HG03457 (cell line): Measurements from ENCODE around the gene IFT25.
A peak's percentile ranks its signal among the peaks of the same experiment; 100 is the strongest.

Experiments used
- ATAC-seq: cut with Tn5 transposase; IDR thresholded peaks from one replicate; pipeline ENCODE4 v1.9.1; 2021; ENCODE audit warnings: moderate number of reproducible peaks; ENCODE audit not compliant: unreplicated experiment

IFT25 gene

DNA sequence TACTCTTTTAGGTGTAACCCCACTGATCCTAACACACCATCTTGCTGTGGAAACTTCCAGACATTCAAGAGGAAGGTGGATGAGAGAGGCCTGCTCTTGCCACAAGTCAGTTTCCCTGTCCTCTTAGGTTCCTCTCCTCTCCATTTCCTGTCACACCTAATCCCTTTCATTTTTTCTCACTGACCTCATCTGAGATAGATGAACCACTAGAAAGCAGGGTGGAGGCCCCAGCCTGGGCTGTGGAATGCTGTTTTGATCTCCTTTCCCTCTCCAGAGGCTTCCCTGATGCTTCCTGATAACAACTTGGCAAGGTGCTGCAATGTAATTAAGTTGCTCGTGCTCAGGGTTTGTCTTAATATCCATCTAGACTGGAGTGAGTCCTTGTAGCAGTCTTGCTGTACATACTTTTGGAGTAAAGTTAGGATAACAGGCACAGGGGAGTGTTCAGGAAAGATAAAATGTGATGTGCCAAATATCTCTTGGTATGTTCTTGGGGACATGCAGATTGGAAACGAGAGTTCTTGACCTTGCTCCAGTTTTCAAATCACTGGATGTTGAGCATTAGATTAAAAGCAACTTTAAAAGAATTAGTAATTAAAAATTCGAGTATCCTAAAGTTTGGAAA is 11.8 kb upstream of the IFT25 start:
- ATAC-seq: no peak

DNA sequence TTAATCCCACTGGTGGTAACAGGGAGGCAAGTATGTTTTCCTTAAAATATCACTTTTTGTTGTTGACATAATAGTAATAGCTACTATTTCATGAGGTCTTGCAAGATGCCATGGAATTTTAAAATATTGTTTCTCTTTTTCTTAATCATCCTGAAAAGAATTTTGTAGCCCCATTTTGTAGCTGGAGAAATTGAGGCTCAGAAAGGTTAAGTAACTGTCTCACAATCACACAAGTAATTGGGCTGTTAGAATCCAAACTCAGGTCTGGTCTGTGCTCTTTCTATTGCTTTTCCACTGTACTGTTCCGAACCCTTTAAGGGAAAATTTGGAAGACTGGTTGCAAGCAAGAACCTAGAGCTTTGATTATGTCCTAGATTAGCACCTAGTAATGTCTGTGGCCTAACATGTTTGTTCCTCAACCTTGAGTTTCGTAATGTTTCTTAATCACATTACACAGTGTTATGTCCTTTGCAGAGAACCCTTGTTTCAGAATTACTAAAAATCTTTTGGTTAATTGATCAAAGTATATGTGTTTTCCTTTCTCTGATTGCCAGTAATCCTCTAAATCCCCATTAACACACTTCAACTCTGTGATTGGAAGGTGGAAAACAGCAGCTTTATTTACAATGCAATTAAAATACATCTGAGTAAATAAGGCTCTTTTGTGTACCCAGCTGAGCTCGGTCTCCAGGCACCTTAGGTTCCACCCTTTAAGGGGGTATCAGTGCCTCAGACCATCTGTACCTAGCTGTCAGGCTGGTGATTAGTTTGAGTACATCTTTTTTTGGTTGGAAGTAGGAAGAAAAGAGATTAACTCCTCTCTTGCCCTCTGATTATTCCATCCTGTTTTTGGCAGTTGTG is 11.0 kb upstream of the IFT25 start:
- no peak for ATAC-seq

DNA sequence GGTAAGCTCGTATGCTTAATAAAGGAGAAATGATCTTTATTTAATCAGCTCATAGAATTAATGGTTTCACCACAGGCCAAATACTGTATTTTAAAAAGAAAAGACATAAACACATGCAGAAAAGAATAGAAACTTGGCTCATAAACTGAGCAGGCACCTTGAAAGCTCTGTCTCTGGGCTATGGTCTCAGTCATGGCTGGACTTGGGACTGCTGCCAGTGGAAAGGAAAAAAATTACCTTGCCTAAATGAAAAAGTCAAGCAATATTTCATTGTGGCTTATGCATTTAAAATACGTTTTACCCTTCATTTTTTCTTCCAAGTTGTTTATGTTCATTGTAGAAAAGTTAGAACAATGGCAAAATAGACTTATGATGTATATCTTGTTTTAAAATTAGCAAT is 8.6 kb upstream of the IFT25 start:
- ATAC-seq: no peak

DNA sequence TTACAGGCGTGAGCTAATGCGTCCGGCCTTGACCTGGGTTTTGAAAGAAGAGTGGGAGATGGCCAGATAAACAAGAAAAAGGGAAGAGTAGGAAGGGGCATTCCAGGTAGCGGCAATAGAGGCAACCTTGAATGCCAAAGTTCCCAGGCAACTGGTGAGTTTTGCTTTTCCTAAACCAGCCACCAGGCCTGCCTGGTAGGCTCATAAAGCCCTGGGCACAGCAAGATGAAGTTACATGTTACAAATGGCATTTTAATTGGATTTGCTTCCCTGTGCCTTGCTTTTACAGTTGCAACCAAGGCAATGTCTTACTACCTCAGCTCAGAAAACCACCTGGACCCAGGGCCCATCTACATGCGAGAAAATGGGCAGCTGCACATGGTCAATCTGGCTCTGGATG is 6.2 kb upstream of the IFT25 start:
- no peak for ATAC-seq

DNA sequence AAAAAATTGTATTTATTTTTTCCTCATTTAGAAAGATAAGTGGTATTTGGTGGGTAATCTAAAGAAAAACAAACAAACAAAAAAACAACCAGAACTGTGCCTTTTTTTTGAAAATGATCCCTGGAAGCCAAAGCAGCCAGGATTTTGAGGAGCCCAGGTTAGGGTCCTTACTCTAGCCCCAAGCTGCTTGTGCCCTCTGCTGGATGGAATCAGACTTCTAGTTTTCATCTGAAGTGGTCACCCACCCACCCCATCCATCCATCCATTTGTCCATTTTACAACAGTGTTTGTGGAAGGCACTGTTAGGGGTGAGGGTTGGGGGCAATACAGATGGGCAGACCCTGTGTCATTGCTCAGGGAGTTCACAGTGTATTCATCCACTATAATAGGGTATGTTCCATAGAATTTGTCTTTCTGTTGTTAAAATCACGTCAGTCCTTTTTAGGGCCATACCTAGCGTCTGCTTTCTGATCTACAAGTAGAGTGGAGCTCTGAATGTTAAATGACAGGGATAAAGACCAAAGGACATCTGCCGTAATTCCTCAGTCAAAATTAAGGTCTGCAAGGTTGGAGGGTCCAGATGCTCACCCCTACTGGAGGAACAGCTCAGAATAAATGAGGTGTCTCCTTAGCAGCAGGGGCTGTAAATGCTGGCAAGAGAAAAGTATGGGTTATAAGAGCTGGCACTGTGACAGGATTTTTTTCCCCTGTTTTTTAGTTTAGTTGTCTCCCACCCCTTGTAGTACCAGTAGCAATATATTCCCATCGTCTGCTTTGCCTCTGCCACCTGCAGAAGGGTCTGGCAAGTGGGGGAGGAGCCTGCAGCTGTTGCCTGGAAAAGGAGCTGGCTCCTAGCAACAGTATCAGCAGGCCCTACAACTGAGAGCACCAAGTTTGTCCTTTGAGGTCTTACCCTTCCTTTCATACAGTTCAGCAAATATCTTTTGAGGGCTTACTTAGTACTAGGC is 3.8 kb upstream of the IFT25 start:
- ATAC-seq: no peak

DNA sequence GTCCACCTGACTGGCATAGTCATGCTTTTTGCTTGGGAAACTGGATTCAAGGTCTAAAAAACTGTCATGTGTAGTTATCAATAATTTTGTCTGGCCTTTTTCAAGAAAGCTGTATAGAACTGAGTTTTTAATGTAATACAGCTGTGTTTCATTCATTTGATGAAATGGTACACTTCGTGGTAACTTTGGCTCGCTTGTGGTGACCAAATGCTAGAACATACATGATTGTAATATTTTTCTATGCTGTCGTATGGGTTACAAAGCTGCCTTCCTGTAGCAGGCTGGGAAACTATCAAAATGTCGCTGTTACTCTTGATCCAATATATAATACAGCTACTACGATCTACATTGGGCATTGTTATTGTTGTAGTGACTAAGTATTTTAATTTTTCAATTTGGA is 2.8 kb upstream of the IFT25 start:
- ATAC-seq: no peak

DNA sequence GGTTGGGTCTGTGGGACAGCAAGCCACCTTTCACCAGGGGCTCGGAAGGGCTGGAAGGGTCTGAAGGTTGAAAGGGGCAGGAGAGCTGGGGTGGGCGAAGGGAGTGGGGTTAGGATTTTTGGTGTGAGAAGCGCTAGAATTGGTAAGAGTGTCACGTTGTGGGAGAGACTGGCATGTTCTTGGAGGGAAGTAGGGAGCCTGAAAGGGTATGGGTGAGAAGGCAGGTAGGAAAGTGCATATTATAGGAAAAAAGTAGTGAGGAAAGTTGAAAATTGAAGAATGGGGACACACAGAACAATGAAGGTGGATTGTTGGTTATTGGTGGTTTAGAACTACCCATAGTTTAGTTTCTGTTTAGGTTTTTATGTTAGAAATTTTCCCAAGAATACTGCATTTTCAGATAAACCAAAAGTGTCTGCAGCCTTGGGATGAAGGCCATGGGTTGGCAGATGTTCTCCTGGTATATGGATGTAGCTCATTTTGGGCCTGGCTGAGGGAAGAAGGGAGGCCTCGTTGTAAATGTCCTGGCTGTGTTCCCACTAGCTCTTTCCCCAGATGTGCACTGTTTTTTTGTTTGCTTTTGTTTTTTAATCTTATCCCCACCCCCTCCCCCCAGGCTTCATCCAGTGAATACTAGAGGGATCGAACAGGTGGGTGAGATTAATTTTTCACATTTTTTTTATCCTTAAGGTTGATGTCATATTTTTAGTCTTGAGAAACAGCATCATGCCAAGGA is 1.8 kb upstream of the IFT25 start:
- no peak for ATAC-seq

DNA sequence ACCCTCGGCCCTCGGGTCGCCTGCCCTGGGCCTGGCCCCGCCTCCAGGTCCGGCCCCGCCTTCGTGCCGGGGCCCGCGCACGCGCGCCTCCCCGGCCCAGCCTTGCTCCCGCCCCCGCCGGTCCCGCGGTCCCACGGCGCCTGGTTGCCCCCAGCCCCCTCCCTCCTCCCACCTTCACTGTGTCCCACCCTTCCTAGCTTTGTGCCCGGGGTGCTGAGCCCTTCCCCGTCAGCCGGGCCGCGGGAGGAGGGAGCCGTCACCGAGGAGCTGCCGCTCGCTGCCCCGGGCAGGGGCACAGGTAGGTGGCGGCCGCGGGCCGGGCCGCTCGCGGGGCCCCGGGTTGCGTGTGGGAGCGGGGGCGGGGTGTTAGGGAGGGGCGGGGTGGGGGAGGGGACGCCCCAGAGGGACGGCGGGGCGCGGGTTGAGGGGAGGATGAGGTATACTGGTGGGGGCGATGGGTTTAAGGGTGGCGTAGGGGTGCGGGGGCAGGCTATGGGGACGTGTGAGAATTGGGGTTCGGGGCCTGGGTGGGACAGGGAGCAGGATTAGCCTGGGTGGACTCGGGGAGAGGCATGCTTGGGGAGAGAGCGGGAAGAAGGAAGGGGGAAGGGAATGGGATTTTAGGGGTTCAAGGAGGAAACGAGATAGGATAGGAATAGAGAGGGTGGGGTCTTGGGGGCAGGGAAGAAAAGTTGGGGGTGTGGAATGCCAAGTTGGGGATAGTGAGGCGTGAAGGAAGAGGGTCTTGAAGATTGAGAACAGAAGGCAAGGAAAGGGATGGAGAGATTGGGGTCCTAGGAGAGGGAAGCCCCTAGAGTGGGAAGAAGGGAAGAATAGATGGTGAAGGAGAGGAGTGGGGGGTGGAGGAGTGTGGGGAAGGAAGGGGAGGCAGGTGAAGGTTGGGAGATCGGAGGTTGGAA is 1.0 kb upstream of the IFT25 start, which contains the start of gene LRRC42:
Gene LRRC42 (plus strand): TSS at position 99 of the 920 bp plus-strand sequence. CDS start 5,650 bp downstream, outside the sequence.
- ATAC-seq: peak; percentile 44

DNA sequence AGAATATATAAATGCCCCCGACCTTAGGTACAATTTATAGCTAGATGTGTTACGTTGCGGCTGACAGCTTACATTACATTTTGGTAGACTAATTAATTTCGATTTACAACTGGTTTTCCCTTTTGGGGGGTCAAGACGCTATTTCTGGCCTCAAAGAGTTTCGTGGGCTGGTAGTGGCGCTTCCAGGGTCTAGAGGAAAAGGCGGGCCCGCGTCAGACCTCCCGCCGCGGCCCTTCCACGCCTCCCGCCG is 391 bp downstream of the IFT25 start:
- no peak for ATAC-seq

DNA sequence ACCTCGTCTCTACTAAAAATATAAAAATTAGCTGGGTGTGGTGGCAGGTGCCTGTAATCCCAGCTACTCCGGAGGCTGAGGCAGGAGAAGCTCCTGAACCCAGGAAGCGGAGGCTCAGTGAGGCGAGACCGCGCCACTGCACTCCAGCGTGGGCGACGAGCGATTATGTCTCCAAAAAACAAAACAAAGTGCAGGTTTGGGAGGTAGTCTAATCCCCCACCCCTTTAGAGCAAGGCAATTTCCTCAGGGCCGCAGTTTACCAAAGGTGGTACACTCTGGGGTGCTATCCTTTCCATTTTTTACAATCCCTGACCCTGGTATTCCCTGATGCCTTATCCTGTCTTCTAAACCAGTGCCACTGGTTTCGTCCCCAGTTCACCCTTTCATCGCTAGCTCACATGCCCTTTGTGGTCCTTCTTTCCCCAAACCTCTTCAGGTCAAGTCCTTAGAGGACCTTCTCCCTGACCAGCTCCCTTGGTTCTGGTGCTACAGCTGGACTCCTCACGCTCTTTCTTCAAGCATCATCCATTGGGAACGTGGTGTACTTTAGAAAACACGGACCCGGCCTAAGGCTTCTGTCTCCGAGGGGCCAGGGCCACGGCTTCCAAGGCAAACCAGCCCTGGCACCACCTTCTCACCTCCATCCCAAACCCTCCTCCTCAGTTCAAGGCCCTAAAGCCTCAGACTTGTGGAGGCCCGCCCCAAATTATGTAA is 873 bp downstream of the IFT25 start:
- ATAC-seq: no peak

DNA sequence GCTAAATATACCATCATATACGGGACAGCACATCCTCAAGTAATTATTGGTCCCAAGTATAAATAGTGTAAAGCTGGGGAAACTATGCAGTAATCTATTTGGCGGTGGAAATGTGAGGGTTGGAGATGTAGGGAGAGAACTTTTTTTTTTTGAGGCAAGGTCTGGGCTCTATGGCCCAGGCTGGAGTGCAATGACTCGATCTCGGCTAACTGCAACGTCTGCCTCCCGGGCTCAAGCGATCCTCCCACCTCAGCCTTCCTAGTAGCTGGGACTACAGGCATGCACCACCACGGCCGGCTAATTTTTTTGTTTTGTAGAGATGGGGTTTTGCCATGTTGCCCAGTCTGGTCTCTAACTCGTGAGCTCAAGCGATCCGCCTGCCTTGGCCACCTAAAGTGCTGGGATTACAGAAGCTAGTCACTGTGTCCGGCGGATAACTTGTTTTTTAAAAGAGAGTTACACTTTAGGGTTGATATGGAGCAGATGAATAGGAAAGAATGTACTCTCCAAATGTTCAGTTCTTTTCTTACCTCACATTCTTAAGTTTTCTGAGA is 1.9 kb downstream of the IFT25 start:
- no peak for ATAC-seq

DNA sequence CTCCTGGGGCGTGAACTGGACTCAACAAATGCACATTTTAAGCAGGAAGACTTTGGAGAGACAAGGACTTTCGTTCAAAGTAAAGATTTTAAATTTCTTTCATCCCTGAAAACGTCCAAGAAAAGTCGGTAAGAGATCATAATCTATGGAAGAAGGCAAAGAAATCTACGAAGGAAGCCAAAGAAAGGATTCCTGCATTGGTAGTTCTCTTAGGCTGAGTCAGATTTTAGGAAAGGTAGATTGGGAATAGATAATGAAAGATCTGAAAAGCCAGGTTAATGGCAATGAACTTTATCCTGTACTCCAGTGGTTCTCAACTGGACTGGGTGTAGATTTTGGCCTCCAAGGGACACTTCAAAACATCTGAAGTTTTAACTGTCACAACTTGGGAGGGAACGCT is 2.4 kb downstream of the IFT25 start:
- no peak for ATAC-seq

DNA sequence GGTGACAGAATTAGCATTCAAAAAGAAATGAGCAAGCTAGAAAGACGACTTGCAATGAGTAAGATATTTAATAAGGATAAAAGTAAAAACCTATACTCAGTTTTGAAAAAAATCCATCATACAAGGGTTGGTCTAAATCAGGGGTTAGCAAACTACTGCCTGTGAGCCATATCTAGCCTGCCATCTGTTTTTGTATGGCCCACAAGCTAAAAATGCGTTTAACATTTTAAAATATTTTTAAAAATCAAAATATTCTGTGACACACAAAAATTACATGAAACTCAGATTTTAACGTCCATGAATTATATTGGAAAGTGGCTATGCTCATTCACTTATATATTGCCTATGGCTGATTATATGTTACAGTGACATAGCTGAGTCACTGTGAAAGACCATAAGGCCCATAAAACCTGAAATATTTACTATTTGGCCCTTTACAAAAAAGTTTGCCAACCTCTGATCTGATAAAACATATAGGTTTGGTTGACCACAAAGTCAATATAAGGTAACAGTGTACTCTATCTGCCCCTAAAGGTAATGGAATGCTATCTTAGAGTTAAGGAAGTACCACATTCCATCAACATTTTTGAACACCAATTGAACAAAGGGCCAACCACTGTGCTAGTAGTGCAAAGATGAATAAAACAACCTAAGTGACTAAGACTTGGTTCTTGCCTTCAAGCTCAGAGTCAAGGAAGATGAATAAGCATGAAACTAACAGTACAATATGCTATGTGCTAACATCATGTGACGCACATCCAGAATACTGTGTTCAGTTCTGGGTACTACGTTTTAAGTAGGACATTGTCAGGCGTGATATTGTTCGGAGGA is 3.2 kb downstream of the IFT25 start:
- no peak for ATAC-seq

DNA sequence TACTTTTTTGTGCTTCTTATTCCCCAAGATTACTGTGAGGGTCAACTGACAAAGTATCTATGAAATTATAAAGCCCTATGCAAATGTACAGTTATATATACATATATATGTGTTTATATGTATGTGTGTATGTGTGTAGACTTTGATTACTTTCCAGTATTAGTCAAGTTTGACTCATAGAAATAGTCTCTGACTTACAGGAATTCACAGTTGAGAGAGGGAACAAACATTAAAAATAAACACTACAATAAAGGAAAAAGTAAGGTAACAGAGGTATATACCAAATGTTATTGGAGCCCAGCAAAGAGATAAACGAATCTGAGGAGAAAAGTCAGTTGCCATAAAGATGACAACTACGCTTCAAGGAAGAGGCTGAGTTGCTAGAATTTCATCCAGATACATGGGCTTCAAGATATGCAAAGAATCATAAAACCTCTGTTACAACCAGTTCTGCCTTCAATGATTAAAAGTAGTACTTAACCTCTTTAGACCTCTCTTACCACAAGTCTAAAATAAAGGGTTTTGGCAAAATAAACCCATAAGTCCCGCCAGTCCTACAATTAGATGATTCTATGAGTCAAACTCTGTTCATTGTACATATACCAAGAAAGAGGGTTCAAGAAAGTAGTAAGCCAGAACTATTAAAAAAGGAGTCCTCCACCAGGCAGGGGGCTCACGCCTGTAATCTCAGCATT is 7.2 kb downstream of the IFT25 start:
- ATAC-seq: no peak

DNA sequence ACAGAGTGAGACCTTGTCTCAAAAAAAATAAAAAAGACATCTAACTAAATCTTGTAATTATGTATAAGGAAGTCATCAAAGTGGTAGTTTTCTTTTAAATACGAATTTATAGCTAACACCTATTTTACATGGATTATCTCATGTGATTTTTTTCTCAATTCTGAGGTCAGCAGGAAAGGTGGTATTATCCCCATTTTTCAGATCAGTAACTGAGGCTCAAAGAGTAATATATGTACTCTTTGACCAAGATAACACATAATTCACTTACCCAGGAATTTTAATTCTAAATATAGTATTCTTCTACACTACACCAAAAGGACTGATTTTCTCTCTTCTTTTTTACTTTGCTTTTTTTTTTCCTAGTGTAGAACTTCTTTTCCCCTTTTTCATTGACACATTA is 9.1 kb downstream of the IFT25 start:
- ATAC-seq: no peak

DNA sequence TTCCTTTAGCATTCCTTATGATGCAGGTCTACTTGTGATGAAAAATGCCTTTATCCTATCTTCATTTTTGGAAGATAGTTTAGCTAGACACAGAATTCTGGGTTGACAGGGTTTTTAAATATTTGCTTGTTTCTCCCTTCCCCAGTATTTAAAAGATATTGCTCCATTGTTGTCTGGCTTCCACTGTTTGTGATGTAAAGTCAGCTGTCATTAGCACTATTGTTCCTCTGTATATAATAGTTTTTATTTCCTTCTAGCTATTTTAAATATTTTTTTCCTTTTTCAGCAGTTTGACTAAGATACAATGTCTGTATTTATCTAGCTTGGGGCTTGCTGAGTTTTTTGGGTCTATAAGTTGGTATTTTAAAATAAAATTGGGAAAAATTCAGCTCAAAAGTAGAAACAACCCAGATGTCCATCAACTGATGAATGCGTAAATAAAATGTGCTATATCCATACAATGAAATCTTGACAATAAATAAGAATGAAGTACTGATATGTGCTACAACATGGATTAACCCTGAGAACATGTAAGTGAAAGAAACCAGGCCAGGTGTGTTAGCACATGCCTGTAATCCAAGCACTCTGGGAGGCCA is 11.2 kb downstream of the IFT25 start:
- ATAC-seq: no peak

DNA sequence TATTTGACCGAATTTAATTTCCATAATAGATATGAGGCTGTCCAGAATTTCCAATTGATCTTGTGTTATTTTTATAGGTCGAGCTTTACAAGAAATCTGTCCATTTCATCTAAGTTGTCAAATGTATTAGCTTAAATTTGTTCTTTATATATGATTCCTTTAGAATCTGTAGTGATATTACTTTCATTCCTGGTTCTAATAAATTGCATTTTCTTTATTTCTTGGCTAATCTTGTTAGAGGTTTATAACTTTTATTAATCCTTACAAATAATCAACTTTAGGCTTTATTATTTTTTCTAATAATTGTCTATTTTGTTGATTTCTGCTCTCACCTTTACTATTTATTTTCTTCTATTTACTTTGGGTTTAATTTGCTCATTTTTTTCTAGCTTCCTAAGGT is 14.0 kb downstream of the IFT25 start:
- ATAC-seq: no peak
